Mesenchymal stem cell (in vitro differentiated cells and primary cell): ENCODE measurements around the gene CILP.

Source experiments
- DNase-seq: peaks from one replicate; pipeline ENCODE4 v3.0.0-alpha.2; 2013
- H2AFZ ChIP-seq: one replicate; pipeline ENCODE4 v1.6.1; 2013; ENCODE audit warnings: low read depth, mild to moderate bottlenecking, control low read depth, inconsistent platforms, low read length, moderate library complexity
- H2AK5ac ChIP-seq: 2 replicates; pipeline ENCODE4 v1.6.1; 2013; ENCODE audit warnings: low read length, moderate library complexity, mild to moderate bottlenecking, inconsistent platforms; ENCODE audit not compliant: severe bottlenecking
- H2BK120ac ChIP-seq: one replicate; pipeline ENCODE4 v1.6.1; 2013; ENCODE audit warnings: low read depth, mild to moderate bottlenecking, inconsistent platforms, low read length, moderate library complexity
- H2BK12ac ChIP-seq, 2 experiments: one replicate each; pipeline ENCODE4 v1.6.1; 2013; ENCODE audit warnings: inconsistent platforms in 2 of 2, low read length in 2 of 2, mild to moderate bottlenecking in 2 of 2, moderate library complexity in 2 of 2, control low read depth in 1 of 2
- H2BK15ac ChIP-seq: one replicate; pipeline ENCODE4 v1.6.1; 2013; ENCODE audit warnings: mild to moderate bottlenecking, low read depth, inconsistent platforms; ENCODE audit not compliant: poor library complexity, severe bottlenecking
- H2BK5ac ChIP-seq: 2 replicates; pipeline ENCODE4 v1.6.1; 2013; ENCODE audit warnings: low read depth, mild to moderate bottlenecking, low read length, control low read depth, inconsistent platforms; ENCODE audit not compliant: poor library complexity, severe bottlenecking
- H3K14ac ChIP-seq, 2 experiments: one replicate each; pipeline ENCODE4 v1.6.1; 2013; ENCODE audit warnings: inconsistent platforms in 2 of 2, low read length in 2 of 2, control low read depth in 1 of 2, mild to moderate bottlenecking in 1 of 2, moderate library complexity in 1 of 2
- H3K18ac ChIP-seq, 2 experiments: one replicate each; pipeline ENCODE4 v1.6.1; 2013; ENCODE audit warnings: inconsistent platforms in 2 of 2, low read length in 2 of 2, control low read depth in 1 of 2, low read depth in 1 of 2, mild to moderate bottlenecking in 1 of 2
- H3K23ac ChIP-seq, 2 experiments: one replicate each; pipeline ENCODE4 v1.6.1; 2013; ENCODE audit warnings: inconsistent platforms in 2 of 2, low read length in 2 of 2, mild to moderate bottlenecking in 2 of 2, moderate library complexity in 2 of 2, control low read depth in 1 of 2
- H3K27ac ChIP-seq: 2 replicates; pipeline ENCODE4 v1.5.1; 2013; ENCODE audit warnings: mild to moderate bottlenecking, moderate library complexity, low read length, control low read depth, inconsistent platforms; ENCODE audit not compliant: poor library complexity, severe bottlenecking
- H3K27me3 ChIP-seq, 2 experiments: 2 replicates each; pipeline versions ENCODE4 v1.6.1 to v1.7.0; 2013; ENCODE audit warnings: low read length in 2 of 2, mild to moderate bottlenecking in 2 of 2, moderate library complexity in 2 of 2, control low read depth in 1 of 2, inconsistent platforms in 1 of 2; ENCODE audit not compliant: control insufficient read depth in 1 of 2, insufficient read depth in 1 of 2
- H3K36me3 ChIP-seq, 2 experiments: 2 replicates each; pipeline versions ENCODE4 v1.6.1 to v1.7.0; 2013; ENCODE audit warnings: low read length in 2 of 2, control low read depth in 1 of 2, inconsistent platforms in 1 of 2, low read depth in 1 of 2, mild to moderate bottlenecking in 1 of 2; ENCODE audit not compliant: insufficient read depth in 2 of 2, control insufficient read depth in 1 of 2
- H3K4ac ChIP-seq, 2 experiments: one replicate each; pipeline ENCODE4 v1.6.1; 2013; ENCODE audit warnings: inconsistent platforms in 2 of 2, low read length in 2 of 2, mild to moderate bottlenecking in 2 of 2, moderate library complexity in 2 of 2, control low read depth in 1 of 2, low read depth in 1 of 2
- H3K4me1 ChIP-seq: 2 replicates; pipeline ENCODE4 v1.6.1; 2013; ENCODE audit warnings: low read depth, low read length, control low read depth; ENCODE audit not compliant: control insufficient read depth, insufficient read depth
- H3K4me2 ChIP-seq: 2 replicates; pipeline ENCODE4 v1.6.1; 2013; ENCODE audit warnings: low read length, mild to moderate bottlenecking, inconsistent platforms; ENCODE audit not compliant: poor library complexity, severe bottlenecking
- H3K4me3 ChIP-seq, 2 experiments: 2 replicates each; pipeline versions ENCODE4 v1.5.1 to v1.7.0; 2013; ENCODE audit warnings: low read length in 2 of 2, mild to moderate bottlenecking in 2 of 2, control low read depth in 1 of 2, low read depth in 1 of 2; ENCODE audit not compliant: insufficient read depth in 1 of 2
- H3K79me1 ChIP-seq: replicated peaks from 2 replicates; pipeline ENCODE4 v1.6.1; 2013; ENCODE audit warnings: mild to moderate bottlenecking, control low read depth, low read length, inconsistent platforms; ENCODE audit not compliant: poor library complexity, severe bottlenecking
- H3K9ac ChIP-seq: 2 replicates; pipeline ENCODE4 v1.7.0; 2013; ENCODE audit warnings: mild to moderate bottlenecking, low read length, moderate library complexity
- H3K9me3 ChIP-seq: 2 replicates; pipeline ENCODE4 v1.7.0; 2013; ENCODE audit warnings: mild to moderate bottlenecking, low read length; ENCODE audit not compliant: control insufficient read depth
- H4K8ac ChIP-seq: one replicate; pipeline ENCODE4 v1.6.1; 2013; ENCODE audit warnings: inconsistent platforms, mild to moderate bottlenecking, low read length, moderate library complexity
- H4K91ac ChIP-seq: one replicate; pipeline ENCODE4 v1.6.1; 2013; ENCODE audit warnings: mild to moderate bottlenecking, low read length, inconsistent platforms
- WGBS: methylation state at CpG from one replicate; pipeline ENCODE4 v1.1.7; 2013; ENCODE audit warnings: mixed read lengths; 5-methylcytosine and 5-hydroxymethylcytosine counted together

The CILP gene

DNA sequence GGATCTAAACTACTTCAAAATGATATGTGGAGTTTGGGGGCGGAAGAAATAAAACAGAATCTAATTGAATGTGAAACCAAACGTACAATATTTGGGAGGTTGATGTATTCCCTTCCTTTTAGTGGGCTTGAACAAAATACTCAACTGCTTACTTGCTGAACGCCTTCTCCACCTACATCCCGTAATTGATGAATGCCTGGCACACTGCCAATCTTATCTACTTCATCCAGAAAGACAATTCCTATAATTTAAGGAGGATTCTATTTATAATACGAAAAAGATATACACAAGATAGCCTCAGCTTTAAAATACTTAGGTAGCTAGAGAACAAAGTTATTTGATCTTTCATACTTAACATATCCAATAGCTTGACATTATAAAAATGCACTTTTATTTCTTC lies 54.6 kb downstream of the CILP start:
- no peaks in the 10 kb centered on the region for H3K9me3 ChIP-seq
- H3K4me2 ChIP-seq = no peak overlapping the region
- H3K27me3 ChIP-seq = no peaks in the 10 kb centered on the region
- no peak overlapping the region for H4K91ac ChIP-seq
- no peak overlapping the region for H2AK5ac ChIP-seq
- peaks cover 4% of the 10 kb centered on the region for H3K79me1 ChIP-seq
- H3K27ac ChIP-seq = no peak overlapping the region
- peaks cover 12 to 88% of the 10 kb centered on the region in 2 experiments for H3K36me3 ChIP-seq
- no peak overlapping the region for H2BK12ac ChIP-seq
- no peak overlapping the region for H3K18ac ChIP-seq
- no peak for DNase-seq
- no peak overlapping the region for H3K9ac ChIP-seq
- no peak overlapping the region for H2BK120ac ChIP-seq
- H3K23ac ChIP-seq = no peak overlapping the region
- H2AFZ ChIP-seq = no peak overlapping the region
- no peak overlapping the region for H2BK5ac ChIP-seq
- H3K4me3 ChIP-seq = no peak overlapping the region
- H2BK15ac ChIP-seq = no peak overlapping the region
- no peaks in the 10 kb centered on the region for H3K4me1 ChIP-seq
- H4K8ac ChIP-seq = no peak overlapping the region
- WGBS = 92% methylated on average over 2 of the region's 5 CpGs
- no peak overlapping the region for H3K14ac ChIP-seq
- H3K4ac ChIP-seq = no peak overlapping the region

DNA sequence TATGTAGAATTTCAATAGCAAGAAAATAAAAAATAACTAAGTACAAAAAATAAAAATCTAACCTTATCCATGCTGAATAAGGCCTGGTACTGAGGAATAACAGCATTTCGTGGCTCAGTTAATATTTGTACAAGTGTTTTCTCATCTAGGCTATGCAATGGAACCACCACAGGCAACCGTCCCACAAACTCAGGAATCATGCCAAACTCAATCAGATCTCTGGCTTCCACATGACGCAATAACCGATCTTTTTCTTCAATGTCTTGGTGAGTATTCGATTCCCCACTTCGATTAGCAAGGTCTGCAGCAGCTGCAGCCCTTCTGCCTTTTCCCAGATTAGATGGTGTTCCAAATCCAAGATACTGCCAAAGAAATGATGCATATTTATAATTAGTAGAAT lies 56.6 kb downstream of the CILP start:
- H3K27ac ChIP-seq = no peak overlapping the region
- H2BK5ac ChIP-seq = no peak overlapping the region
- H3K4me2 ChIP-seq = no peak overlapping the region
- no peak overlapping the region for H2BK15ac ChIP-seq
- no peak overlapping the region for H3K14ac ChIP-seq
- no peak overlapping the region for H3K23ac ChIP-seq
- H2BK12ac ChIP-seq = no peak overlapping the region
- no peak overlapping the region for H4K8ac ChIP-seq
- no peaks in the 10 kb centered on the region for H3K9me3 ChIP-seq
- no peak overlapping the region for H3K9ac ChIP-seq
- WGBS = over 99% methylated on average over 6 of the region's 6 CpGs
- no peak overlapping the region for H2AK5ac ChIP-seq
- H4K91ac ChIP-seq = no peak overlapping the region
- H2AFZ ChIP-seq = no peak overlapping the region
- H3K4ac ChIP-seq = no peak overlapping the region
- no peak overlapping the region for H3K4me3 ChIP-seq
- peaks cover 2% of the 10 kb centered on the region for H3K79me1 ChIP-seq
- no peak for DNase-seq
- peaks cover 15 to 91% of the 10 kb centered on the region in 2 experiments for H3K36me3 ChIP-seq
- no peak overlapping the region for H2BK120ac ChIP-seq
- no peak overlapping the region for H3K18ac ChIP-seq
- H3K27me3 ChIP-seq = no peaks in the 10 kb centered on the region
- no peaks in the 10 kb centered on the region for H3K4me1 ChIP-seq

DNA sequence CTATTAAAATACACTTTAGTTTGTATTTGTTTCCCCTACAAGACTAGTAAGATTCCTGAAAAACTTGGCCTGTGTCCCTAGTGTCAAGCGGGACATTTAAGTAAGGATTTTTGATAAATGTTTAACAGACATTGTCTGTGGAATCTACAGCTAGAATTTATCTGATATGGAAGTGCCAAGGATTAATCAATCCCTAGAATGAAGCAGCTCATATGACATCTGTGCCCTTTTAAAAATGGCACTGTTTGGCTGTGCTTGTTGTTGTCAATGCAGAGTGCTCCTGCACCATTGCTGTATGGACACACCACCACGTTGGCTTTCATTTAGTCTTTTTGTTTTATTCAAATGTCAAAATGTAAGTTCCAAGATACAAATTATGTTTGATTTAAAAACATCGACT lies 63.4 kb downstream of the CILP start:
- no peaks in the 10 kb centered on the region for H3K27me3 ChIP-seq
- H2BK15ac ChIP-seq = no peak overlapping the region
- H2BK120ac ChIP-seq = no peak overlapping the region
- DNase-seq = no peak
- no peak overlapping the region for H3K14ac ChIP-seq
- no peak overlapping the region for H3K4me3 ChIP-seq
- H3K23ac ChIP-seq = no peak overlapping the region
- no peak overlapping the region for H2AK5ac ChIP-seq
- no peak overlapping the region for H3K18ac ChIP-seq
- WGBS = 100% methylated on average over 2 of the region's 3 CpGs
- no peaks in the 10 kb centered on the region for H3K4me1 ChIP-seq
- no peak overlapping the region for H2AFZ ChIP-seq
- no peak overlapping the region for H3K4ac ChIP-seq
- H4K8ac ChIP-seq = no peak overlapping the region
- H3K27ac ChIP-seq = no peak overlapping the region
- H2BK5ac ChIP-seq = no peak overlapping the region
- H4K91ac ChIP-seq = no peak overlapping the region
- no peaks in the 10 kb centered on the region for H3K9me3 ChIP-seq
- no peak overlapping the region for H2BK12ac ChIP-seq
- no peaks in the 10 kb centered on the region for H3K79me1 ChIP-seq
- no peak overlapping the region for H3K9ac ChIP-seq
- peaks cover 15 to 63% of the 10 kb centered on the region in 2 experiments for H3K36me3 ChIP-seq
- no peak overlapping the region for H3K4me2 ChIP-seq

DNA sequence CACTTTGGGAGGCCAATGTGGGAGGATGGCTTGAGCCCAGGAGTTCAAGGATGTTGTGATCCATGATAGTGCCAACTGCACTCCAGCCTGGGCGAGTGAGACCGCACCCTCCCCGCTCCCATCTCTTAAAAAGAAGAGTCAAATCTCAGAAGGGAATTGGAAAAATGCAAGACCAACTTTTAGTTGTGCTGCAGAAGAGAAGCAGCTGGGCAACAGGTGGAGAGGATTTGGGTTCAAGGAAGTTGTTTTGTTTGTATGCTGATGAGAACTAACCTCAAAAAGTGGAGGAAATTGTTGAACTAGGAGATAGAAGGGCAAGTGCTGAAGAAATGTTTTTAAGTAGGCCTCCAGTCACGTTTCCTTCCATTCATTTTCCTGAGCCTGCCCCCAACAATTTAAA lies 64.8 kb downstream of the CILP start:
- Histone ChIP-seq H3K14ac (no peak overlapping the region), H3K36me3 (peaks cover 15 to 50% of the 10 kb centered on the region in 2 experiments), H3K4ac (no peak overlapping the region), H2AFZ (no peak overlapping the region), H2BK12ac (no peak overlapping the region), H2BK120ac (no peak overlapping the region), H3K27me3 (no peaks in the 10 kb centered on the region), H2BK5ac (no peak overlapping the region), H4K91ac (no peak overlapping the region), H2AK5ac (no peak overlapping the region), H2BK15ac (no peak overlapping the region), H4K8ac (no peak overlapping the region), H3K4me3 (no peak overlapping the region), H3K4me2 (no peak overlapping the region), H3K9ac (no peak overlapping the region), H3K27ac (no peak overlapping the region), H3K4me1 (no peaks in the 10 kb centered on the region), H3K9me3 (no peaks in the 10 kb centered on the region), H3K23ac (no peak overlapping the region), H3K79me1 (no peaks in the 10 kb centered on the region), H3K18ac (no peak overlapping the region)
- DNase-seq = no peak
- WGBS = 97% methylated on average over 4 of the region's 4 CpGs
